ENCODE data around the gene ZNF566.
A peak's percentile ranks its signal among the peaks of the same experiment; 100 is the strongest.

ZNF566 gene

GRCh38 chr19:36489920-36490415, 607 bp upstream of the ZNF566 start:
- DNase-seq (ENCODE audit: low read depth) = peak; percentile 95
- peak overlapping the region; percentile 76 for H3K4me3 ChIP-seq (ENCODE audit: low read depth, low read length)
- TF ChIP-seq, protein P1, sequence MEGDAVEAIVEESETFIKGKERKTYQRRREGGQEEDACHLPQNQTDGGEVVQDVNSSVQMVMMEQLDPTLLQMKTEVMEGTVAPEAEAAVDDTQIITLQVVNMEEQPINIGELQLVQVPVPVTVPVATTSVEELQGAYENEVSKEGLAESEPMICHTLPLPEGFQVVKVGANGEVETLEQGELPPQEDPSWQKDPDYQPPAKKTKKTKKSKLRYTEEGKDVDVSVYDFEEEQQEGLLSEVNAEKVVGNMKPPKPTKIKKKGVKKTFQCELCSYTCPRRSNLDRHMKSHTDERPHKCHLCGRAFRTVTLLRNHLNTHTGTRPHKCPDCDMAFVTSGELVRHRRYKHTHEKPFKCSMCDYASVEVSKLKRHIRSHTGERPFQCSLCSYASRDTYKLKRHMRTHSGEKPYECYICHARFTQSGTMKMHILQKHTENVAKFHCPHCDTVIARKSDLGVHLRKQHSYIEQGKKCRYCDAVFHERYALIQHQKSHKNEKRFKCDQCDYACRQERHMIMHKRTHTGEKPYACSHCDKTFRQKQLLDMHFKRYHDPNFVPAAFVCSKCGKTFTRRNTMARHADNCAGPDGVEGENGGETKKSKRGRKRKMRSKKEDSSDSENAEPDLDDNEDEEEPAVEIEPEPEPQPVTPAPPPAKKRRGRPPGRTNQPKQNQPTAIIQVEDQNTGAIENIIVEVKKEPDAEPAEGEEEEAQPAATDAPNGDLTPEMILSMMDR (IDR thresholded peaks at IDR 0.05; ENCODE audit: insufficient read depth, low read depth, low read length, missing control alignments) = no peak

DNA sequence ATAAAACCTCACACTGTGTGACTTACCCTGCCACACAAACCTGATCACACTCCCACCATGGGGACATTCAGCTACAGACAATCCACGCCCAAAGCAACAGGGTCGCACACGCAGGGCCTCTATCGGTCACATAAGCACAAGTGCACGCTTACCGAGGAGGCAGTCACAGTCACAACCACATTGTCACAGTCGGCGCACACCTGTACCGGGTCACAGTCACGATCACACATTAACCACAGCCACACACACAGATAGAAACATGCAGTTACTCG, 579 bp downstream of the ZNF566 start:
- peak; percentile 74 for DNase-seq (ENCODE audit: low read depth)
- peak overlapping the region; percentile 76 for H3K4me3 ChIP-seq (ENCODE audit: low read depth, low read length)
- TF ChIP-seq, protein P1 (IDR thresholded peaks at IDR 0.05; ENCODE audit: insufficient read depth, low read depth, low read length, missing control alignments) = no peak

- peak; percentile 5 for DNase-seq (ENCODE audit: low read depth)
- TF ChIP-seq, protein P1 (IDR thresholded peaks at IDR 0.05; ENCODE audit: insufficient read depth, low read depth, low read length, missing control alignments) = no peak
Observed at GRCh38 chr19:36488118-36488845, 1.1 kb downstream of the ZNF566 start.

GRCh38 chr19:36483653-36484052, 5.7 kb downstream of the ZNF566 start:
- no peak for DNase-seq (ENCODE audit: low read depth)
- H3K4me3 ChIP-seq (ENCODE audit: low read depth, low read length) = no peak overlapping the region
- TF ChIP-seq, protein P1 (IDR thresholded peaks at IDR 0.05; ENCODE audit: insufficient read depth, low read depth, low read length, missing control alignments) = no peak

More at GRCh38 chr19:36488118-36488845, 1.1 kb downstream of the ZNF566 start:
- H3K4me3 ChIP-seq (ENCODE audit: low read depth, low read length) = peak overlapping the region; percentile 76

GRCh38 chr19:36482876-36483275, 6.5 kb downstream of the ZNF566 start:
- TF ChIP-seq, protein P1 (IDR thresholded peaks at IDR 0.05; ENCODE audit: insufficient read depth, low read depth, low read length, missing control alignments) = no peak
- DNase-seq (ENCODE audit: low read depth) = no peak
- H3K4me3 ChIP-seq (ENCODE audit: low read depth, low read length) = no peak overlapping the region

GRCh38 chr19:36460046-36460445, 29.3 kb downstream of the ZNF566 start:
- H3K4me3 ChIP-seq (ENCODE audit: low read depth, low read length) = no peak overlapping the region
- TF ChIP-seq, protein P1 (IDR thresholded peaks at IDR 0.05; ENCODE audit: insufficient read depth, low read depth, low read length, missing control alignments) = no peak
- DNase-seq (ENCODE audit: low read depth) = no peak

GRCh38 chr19:36456831-36457230, 32.5 kb downstream of the ZNF566 start:
- TF ChIP-seq, protein P1 (IDR thresholded peaks at IDR 0.05; ENCODE audit: insufficient read depth, low read depth, low read length, missing control alignments) = no peak
- H3K4me3 ChIP-seq (ENCODE audit: low read depth, low read length) = no peak overlapping the region
- DNase-seq (ENCODE audit: low read depth) = no peak

Measured in GM12865 (cell line).